Daoy (cell line): ENCODE results near the gene PNPLA5. TPM values are rescaled to one million over a fixed set of nuclear protein-coding genes. Genes with fewer than 3 reads are reported as not detected.
"Not testable (repeated sequence)": the region's sequence is repeated elsewhere in the genome, so short reads cannot be mapped to it uniquely, and the experiment has no call there.

Experiments
- DNase-seq: peaks from one replicate; pipeline ENCODE4 v3.0.0-alpha.2; 2015; ENCODE audit warnings: low read depth
- total RNA-seq: library from RNA; depleted of rRNA; stranded (reverse); fragments of >200 nt; shearing (Covaris generic); gene quantifications from 2 replicates; pipeline ENCODE4 v1.2.3, GENCODE V29; 2014; rRNA removed

Gene PNPLA5, protein sequence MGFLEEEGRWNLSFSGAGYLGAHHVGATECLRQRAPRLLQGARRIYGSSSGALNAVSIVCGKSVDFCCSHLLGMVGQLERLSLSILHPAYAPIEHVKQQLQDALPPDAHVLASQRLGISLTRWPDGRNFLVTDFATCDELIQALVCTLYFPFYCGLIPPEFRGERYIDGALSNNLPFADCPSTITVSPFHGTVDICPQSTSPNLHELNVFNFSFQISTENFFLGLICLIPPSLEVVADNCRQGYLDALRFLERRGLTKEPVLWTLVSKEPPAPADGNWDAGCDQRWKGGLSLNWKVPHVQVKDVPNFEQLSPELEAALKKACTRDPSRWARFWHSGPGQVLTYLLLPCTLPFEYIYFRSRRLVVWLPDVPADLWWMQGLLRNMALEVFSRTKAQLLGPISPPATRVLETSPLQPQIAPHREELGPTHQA
- total RNA-seq, result not detected in 2 replicates

DNA sequence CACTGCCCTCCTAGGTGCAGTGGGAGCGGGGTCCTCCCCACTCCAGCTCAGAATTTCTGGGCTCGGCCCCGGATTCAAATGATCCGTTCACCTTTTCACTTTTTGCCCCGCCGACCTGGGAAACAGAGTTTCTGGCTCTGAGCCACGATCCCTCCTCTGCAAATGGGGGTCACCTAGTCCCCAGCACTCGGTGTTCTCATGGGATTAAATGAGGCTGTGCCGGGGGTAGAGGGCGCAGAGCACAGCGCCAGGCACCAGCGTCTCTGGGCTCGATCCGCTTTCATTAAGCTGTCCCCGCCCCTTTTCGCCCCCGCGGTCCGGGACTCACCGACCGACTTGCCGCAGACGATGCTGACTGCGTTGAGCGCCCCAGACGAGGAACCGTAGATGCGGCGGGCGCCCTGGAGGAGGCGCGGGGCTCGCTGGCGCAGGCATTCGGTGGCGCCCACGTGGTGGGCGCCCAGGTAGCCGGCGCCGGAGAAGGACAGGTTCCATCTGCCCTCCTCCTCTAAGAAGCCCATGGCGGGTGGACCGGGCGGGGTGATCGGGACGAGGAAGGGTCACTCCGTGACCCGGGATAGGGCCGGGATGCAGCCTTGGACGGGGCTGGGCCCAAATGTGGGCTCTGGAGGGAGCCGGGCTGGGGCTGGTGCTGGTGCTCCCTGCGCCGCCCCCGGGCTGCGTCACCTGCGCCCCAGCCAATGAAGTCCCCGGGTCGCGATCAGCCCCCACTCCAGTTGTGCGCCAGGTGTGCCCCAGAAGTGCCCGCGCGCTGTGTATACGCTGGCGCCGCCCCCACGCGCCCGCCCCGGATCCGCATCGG is at the start of gene PNPLA5:
PNPLA5 (minus strand) TSS at position 654 of the 823 bp plus-strand sequence; CDS start at position 521, 133 bp downstream.
- peak; percentile 39 for DNase-seq

DNA sequence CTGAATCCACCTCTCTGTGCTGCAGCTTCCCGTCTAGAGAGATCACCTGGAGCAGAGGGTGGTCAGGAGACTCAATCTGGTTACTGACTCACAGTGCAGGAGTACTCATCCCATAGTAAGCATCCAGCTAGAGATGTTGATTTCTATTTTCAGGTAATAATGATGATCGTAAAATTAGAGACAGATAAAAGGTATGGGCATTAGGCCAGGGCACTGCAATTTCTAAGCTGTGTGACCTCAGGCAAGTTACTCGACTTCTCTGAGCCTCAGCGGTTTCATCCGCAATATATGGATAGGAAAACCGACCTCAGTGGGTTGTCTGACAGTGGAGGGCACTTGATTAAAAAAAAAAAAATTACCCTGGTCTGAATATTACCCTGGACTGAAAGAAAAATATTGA is 49.6 kb upstream of the PNPLA5 start:
- no peak for DNase-seq

DNA sequence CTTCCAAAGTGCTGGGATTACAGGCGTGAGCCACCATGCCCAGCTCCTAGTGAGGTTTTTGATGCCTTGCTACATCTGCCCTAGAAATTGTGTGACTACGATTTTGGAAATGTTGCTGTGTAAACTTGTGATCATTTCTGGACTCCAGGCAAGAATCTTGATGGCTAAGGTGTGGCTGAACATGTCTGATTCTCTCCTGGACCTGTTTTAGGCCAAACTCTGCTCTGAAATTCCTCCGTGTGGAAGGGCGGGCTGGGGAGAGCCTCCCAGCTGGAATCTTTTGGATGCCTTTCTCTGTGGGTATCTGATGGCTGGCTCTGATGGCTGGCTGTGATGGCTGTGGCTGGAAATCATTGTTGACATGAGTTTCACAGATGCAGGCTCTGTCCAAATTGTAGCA is 40.0 kb upstream of the PNPLA5 start:
- DNase-seq, result no peak

DNA sequence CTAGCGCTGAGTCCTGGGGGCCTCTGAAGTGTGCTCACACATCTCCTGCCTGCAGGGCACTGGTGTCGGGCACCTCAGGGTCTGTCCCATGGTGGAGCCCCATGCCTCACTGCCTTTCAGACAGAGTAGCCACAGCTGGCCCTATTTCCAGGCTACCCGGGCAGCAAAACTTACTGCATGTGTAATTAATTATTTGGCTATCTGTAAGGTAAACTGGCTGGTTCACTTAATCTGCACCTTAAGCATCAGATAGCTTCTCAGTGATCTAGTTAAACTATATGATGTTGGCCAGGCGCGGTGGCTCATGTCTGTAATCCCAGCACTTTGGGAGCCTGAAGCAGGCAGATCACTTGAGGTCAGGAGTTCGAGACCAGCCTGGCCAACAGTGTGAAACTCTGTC is 37.1 kb upstream of the PNPLA5 start:
- no peak for DNase-seq

DNA sequence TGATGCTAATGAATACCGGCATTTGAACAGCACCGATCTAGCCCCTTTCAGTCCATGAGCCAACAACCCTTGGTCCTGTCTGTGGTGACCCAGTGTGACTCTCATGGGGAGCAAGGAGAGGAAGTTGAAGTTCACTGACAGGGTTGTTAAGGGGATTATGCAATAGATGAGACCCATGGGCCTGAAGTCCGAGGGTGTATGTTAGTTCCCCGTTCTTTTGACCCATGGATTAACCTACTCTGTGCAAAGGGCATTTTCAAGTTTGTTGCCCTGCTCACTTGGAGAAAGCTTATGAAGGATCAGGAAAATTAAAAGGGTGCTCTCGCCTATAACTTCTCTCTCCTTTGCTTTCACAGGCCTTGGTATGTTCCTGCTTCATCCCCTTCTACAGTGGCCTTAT is 36.7 kb upstream of the PNPLA5 start:
- DNase-seq, result no peak

DNA sequence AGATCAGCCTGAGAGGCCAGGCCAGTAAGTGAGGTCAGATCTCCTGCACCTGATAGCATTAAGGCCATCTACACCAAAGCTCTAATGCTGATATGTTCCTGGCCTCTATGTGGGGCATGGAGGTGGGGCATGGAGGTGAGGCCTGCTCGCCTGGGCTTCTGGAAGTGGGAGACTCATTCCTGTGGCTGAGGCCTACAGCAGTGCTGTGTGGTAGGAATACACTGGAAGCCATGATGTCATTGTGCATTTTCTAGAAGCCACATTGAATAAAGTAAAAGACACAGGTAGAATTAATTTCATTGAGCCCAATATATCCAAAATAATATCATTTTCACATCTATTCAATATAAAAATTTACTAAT is 34.5 kb upstream of the PNPLA5 start:
- no peak for DNase-seq

DNA sequence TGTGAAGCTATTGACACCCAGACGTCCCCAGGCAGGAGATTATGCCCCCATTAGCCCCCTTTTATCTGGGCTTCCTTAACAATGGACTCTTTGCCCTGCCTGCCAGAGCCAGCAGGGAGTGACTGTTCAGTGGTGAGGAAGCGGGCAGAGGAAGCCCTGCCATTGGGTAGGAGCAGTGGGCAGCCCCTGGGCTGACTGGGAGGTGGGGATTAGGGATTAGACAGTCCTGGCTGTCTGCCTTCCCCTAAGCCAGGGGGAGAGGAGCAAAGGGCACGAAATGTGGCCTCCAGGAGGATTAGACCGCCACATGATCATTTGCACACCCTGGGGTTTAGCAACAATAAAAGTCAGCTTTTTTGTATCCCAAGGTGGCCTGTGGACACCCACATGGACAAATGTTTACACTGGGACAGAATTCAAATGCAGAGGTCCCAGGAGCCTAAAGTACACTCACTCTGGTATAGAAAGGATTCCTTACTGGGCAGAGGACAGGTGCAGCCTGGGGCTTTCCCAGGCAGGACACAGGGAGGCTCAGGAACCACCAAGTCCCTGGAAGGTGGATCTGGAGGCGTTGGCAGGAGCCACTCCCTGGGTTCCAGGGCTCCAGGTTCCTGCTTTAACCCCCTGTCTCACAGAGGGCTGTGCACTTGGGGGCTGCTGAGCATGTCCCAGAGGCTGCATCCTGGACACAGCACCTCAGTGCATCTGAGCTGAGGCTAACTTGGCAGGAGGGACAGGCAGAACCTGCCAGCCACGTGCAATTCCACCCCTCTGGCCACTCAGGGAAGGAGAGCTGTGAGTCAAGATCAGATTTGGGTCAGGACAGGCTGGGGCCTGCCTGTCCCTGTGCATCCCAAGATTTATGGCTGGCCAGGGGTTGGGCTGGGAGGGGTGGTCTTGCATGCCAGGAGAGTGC is 33.9 kb upstream of the PNPLA5 start:
- peak; percentile 53 for DNase-seq

DNA sequence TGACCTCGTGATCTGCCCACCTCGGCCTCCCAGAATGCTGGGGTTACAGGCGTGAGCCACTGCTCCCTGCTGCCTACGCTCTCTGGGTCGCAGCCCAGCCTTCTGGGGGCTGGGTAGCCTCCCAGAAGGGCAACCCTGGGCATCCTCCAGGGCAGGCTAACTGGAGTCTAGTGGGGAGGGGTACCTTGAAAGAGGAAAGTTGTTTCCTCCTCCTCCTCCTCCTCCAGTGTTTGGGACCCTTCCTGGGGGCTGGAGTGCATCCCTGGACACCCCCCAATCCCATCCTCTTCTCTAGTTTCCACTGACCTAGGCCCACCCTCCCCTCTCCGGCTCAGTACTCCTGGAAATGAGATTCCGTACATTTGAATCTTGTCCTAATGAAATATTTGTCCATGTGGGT is 33.1 kb upstream of the PNPLA5 start:
- DNase-seq, result no peak

DNA sequence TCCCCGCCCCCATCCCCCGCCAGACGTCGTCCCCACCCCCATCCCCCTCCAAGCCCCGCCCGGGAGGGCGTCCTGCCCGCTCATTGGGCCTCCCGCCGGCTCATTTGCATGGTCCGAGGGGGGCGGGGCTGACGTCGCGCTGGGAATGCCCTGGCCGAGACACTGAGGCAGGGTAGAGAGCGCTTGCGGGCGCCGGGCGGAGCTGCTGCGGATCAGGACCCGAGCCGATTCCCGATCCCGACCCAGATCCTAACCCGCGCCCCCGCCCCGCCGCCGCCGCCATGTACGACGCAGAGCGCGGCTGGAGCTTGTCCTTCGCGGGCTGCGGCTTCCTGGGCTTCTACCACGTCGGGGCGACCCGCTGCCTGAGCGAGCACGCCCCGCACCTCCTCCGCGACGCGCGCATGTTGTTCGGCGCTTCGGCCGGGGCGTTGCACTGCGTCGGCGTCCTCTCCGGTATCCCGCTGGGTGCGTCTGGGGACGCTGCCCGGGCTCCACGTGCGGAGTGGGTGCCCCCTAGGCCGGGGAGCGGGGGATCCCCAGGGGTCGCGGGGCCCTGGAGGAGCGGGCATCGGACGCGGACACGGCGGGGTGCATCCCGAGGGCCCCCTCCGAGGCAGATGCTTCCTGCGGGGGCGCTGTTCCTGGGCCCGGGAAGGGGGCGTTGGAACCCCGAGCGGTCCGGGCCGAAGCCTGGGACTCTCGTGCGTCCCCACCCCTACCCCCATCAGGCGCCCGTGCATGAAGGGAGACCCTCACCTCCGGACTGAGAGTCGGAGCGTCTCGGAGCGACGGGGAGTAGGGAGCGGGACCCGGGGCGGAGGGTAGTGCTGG is 32.0 kb upstream of the PNPLA5 start, which contains the start of gene PNPLA3:
PNPLA3 (plus strand) TSS at position 175 of the 834 bp plus-strand sequence; CDS start at position 282, 107 bp downstream.
- DNase-seq, result peak; percentile 93

DNA sequence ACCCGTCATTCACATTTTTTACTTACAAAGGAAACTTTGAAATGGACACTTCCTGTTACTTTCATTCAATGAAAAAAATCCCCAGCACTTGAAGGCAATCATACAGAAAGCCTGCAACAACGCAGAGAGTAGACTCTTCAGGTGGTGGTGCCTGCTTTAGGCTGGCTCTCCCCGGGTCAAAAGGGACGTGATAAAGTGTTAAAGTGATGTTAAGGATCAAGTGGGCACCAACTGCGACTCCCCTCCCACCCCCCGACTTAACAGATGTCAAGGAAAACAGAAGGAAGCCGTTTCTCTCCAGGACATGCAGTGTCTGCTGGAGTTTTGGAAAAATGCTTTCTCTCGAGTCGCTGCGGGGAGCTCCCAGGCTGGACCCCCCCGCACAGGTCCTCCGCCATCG is 31.4 kb upstream of the PNPLA5 start:
- no peak for DNase-seq

DNA sequence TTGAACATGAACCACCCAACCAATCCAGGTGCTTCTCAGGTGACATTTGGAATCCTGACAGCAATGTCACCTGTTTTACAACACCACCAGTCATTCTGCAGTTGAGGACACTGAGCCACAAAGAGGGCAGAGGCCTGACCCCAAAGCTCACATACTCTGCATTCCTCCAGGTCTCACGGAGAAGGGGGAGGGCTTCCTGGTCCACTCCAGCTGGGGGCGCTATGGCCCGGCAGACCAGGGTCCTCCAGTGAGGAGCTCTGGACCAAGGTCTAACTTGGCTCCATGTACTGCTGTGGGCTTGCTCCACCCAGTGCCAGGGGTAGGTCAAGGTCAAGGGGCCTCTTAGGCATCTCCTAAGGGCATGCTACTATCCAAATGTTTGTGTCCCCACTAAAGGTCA is 30.3 kb upstream of the PNPLA5 start:
- DNase-seq, result no peak

DNA sequence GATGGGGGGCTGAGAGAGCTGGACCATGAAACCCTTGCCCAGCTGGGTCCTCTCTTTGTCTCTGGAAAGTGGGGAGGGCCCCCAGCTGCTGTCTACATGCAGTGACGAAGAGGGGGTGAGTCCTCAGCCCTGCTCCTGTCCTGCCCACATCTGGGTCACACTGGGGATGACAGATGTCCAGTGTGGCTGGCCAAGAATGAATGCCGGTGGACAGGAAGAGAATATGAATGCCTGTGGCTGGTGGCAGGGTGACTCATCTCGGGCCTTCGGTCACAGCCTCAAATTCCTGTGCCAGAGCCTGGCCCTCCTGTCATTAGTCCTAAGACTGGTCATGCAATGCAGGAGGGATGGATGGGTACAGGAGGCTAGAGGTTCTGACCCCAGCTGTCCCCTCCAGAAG is 29.6 kb upstream of the PNPLA5 start:
- peak; percentile 88 for DNase-seq

DNA sequence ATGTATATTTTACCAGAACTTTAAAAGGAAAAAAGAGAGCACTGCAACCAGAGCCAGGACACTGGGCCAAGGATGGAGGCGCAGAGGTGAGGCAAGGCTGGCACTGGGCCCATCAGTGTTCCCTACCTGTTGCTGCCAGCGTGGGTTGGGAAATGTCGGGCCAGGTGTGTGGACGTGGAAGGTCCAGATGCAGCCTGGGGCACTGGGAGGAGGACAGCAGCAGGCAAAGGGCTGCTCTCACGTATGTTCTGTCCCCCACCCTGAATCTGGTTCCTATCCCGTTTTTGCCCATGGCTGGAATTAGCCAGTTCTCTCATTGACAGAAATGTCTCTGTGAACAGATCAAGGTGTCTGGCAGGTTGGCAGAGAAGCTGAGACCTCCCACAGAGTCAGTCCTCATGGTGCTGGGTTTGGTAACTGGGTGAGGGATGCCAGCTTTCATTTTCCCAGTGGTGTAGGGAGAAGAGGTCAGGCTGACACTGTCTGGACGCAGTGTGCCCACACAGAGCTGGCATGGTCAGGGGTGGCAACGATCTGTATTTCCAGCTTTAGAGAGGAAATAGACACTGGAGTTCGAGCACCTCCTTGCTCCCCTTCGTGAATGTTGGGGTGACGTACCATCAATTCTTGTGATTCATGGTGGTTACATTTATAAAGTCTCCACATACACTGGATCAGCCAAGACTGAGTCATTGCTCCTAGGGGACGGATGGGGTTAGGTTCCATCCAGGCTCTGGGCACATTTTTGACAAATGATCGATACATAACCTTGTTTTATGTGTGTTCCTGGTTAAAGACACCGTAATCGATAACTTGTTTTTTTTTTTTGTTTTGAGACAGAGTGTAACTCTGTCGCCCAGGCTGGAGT is 27.5 kb upstream of the PNPLA5 start:
- peak; percentile 62 for DNase-seq

DNA sequence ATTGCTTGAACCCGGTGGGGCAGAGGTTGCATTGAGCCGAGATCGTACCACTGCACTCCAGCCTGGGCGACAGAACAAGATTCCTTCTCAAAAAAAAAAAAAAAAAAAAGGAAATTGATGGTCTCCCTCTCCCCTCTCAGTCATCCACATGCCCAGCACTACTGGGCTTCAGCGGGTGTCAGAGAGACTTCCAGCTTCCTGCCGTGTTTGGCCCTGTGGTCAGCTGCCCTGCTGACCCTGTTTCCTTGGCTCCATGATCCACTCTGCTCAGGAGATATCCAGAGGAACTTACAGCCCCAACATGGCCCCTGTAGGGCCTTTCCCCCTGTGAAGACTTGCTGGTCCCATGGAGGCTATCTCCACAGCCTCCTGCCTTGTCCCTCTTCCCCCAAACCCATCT is 25.7 kb upstream of the PNPLA5 start:
- no peak for DNase-seq

DNA sequence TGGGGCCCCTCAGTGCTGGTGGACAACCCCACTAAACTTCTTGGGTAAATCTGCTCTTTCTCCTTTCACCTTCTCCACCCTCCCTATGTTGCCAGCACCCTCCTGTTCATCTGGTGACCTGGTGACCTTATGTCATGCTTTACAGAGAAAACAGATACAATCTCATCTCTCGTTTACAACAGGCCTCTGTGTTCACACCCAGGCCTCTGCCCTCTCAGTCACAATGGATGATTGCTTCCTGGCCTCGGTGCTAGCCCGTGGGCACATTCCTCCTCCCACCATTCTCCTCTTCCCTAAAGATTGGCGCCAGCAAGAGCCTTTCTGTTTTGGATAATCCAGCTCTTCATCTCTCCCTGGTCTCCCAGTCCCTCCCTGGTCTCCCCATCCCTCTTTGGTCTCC is 19.5 kb upstream of the PNPLA5 start:
- no peak for DNase-seq

DNA sequence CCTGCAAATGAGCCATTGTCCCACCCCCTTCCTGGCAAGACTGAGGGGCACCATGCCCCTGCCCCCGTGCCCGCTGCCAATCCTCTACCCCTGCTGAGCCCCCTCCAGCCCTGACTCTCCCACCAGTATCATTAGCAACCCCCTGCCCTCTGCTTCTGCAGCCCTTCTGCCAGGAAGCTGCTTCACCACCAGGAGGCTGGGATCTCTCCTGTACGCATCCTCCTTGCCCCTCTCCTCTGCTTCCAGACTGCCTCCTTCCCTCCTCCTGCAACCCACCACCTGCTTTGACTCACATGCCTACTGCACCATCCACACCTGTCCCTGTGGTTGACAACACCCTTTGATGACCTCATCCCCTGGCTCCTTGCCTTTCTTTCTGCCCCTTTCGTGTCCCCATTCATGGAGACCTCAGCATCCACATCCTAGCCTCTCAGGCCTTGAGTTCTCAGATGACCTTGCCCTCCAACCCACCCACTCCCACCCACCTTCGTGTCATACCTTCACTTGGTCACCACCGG is 18.4 kb upstream of the PNPLA5 start:
- DNase-seq, result no peak

DNA sequence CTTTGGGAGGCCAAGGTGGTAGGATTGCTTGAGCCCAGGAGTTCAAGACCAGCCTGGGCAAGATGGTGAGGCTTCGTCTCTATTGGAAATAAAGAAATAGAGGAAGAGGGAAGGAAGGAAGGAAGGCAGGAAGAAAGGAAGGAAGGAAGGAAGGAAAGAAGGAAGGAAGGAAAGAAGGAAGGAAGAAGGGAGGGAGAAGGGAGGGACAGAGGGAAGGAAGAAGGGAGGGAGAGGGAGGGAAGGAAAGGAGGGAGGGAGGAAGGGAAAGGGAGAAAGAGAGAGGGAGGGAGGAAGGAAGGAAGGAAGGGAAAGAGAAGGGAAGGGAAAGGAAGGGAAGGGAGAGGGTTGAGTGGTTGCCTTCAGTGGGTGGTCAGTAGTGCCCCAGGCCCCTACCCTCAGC is 17.9 kb upstream of the PNPLA5 start:
- DNase-seq, result no peak

DNA sequence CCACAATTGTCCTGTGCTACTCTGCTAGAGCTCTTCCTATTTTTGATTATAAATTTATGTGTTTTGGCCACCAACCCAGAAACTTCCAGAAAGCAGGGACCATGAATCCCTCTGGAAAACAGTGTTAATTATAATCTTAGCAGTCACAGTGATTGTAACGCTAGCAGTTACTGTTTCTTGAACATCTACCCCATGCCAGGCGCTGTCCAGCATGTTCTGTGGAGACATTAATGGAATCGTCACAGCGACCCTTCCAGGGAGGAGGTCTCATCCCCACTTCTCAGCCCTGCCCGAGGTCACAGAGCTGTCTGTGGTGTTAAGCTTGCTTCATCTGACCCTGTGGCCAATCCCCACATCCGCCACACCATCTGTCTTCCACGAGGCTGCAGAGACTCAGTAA is 13.9 kb upstream of the PNPLA5 start:
- no peak for DNase-seq

DNA sequence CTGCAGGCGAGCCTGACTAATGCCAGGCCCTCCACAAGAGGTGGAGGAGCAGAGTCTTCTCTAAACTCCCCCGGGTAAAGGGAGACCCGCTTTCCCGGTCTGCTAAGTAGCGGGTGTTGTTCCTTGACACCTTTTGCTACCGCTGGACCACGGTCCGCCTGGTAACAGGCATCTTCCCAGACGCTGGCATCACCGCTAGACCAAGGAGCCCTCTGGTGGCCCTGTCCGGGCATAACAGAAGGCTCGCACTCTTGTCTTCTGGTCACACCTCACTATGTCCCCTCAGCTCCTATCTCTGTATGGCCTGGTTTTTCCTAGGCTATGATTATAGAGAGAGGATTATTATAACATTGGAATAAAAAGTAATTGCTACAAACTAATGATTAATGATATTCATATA is 12.6 kb upstream of the PNPLA5 start:
- DNase-seq, result not testable (repeated sequence)

DNA sequence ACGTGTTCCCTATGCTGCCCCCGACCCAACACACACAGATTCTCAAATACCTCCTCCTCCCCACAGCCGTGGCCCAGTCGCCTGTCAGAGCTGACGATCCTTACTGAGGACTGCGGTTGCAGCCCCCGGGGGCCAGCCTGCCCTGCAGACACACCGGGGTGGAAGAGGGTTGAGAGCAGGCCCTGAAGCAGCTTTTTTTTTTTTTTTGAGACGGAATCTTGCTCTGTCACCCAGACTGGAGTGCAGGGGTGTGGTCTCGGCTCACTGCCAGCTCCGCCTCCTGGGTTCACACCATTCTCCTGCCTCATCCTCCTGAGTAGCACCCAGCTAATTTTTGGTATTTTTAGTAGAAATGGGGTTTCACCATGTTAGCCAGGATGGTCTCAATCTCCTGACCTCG is 11.2 kb upstream of the PNPLA5 start:
- not testable (repeated sequence) for DNase-seq
